ENCODE data around the gene FILIP1L. TPM values are rescaled to one million over a fixed set of nuclear protein-coding genes. Genes with fewer than 3 reads are reported as not detected.

The FILIP1L gene
- total RNA-seq, 1 donor from 2014 or later: 0.15 TPM

DNA sequence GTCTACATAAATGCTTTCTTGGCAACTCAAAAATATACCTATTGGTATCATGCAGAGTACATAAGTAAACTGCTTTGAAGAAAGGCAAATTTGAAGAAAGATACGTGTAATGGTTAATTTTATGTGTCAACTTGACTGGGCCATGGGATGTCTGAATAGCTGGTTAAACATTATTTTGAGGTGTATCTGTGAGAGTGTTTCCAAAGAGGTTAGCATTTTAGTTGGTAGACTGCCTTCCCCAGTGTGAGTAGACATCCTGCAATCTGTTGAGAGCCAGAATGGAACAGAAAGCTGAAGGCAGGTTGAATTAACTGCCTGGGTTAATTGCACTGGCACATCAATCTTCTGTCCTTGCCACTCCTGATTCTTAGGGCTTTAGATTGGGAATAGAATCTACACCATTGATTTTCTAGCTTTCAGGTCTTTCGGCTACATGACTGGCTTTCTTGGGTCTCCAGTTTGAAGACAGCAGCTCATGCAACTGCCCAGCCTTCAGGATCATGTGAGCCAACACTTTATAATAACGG, 198.3 kb downstream of the FILIP1L start:
- Mint-ChIP-seq H3K4me3 (no peak overlapping the region), H3K4me1 (peaks cover 9% of the 10 kb centered on the region), H3K9me3 (no peaks in the 10 kb centered on the region), H3K36me3 (no peaks in the 10 kb centered on the region), H3K27ac (no peak overlapping the region), H3K27me3 (ENCODE audit: insufficient read depth, low read depth) (no peaks in the 10 kb centered on the region)
- no peak overlapping the region for H3K4me2 ChIP-seq
- no peaks in the 10 kb centered on the region for H3F3A ChIP-seq (ENCODE audit: low read depth)
- peaks cover 11% of the 10 kb centered on the region for H4K20me1 ChIP-seq (ENCODE audit: low read depth)
- H3K27me3 ChIP-seq: no peaks in the 10 kb centered on the region
- no peak overlapping the region for H3K9ac ChIP-seq
- no peak overlapping the region for H3K4me3 ChIP-seq
- TF ChIP-seq EZH2phosphoT487 (IDR thresholded peaks at IDR 0.05): no peak
- TF ChIP-seq EZH2 (IDR thresholded peaks at IDR 0.05): no peak
- TF ChIP-seq, protein P1, sequence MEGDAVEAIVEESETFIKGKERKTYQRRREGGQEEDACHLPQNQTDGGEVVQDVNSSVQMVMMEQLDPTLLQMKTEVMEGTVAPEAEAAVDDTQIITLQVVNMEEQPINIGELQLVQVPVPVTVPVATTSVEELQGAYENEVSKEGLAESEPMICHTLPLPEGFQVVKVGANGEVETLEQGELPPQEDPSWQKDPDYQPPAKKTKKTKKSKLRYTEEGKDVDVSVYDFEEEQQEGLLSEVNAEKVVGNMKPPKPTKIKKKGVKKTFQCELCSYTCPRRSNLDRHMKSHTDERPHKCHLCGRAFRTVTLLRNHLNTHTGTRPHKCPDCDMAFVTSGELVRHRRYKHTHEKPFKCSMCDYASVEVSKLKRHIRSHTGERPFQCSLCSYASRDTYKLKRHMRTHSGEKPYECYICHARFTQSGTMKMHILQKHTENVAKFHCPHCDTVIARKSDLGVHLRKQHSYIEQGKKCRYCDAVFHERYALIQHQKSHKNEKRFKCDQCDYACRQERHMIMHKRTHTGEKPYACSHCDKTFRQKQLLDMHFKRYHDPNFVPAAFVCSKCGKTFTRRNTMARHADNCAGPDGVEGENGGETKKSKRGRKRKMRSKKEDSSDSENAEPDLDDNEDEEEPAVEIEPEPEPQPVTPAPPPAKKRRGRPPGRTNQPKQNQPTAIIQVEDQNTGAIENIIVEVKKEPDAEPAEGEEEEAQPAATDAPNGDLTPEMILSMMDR (IDR thresholded peaks at IDR 0.05): no peak
- peaks cover 27% of the 10 kb centered on the region for H3K4me1 ChIP-seq
- no peak overlapping the region for H2AFZ ChIP-seq (replicated peaks)
- no peaks in the 10 kb centered on the region for H3K36me3 ChIP-seq
- H3K9me3 ChIP-seq (ENCODE audit: low read depth): no peaks in the 10 kb centered on the region
- H3K79me2 ChIP-seq (ENCODE audit: low read depth): no peaks in the 10 kb centered on the region
- DNase-seq (ENCODE audit: low spot score): no peak
- no peak overlapping the region for H3K27ac ChIP-seq

DNA sequence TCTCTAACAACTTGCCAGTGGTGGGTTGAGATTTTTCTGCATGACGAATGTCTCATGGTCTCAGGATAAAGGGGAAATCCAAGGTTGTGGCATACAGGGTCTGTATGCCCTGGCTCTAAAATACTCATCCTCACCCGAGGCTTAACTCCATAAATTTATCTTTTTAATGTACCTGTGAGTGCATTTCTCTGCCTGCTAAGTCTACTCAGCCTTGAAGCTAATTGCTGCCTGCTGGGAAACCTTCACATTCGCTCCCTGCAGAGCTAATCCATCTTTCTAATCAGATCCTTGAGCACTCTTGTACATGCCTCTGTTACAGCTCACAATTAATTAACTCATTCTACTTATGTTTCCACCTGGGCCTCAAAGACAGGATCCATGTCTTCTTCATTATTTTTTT, 202.9 kb downstream of the FILIP1L start:
- H3K4me3 ChIP-seq: no peak overlapping the region
- peaks cover 11% of the 10 kb centered on the region for H3K4me1 Mint-ChIP-seq
- peak; percentile 34 for DNase-seq (ENCODE audit: low spot score)
- no peak for TF ChIP-seq EZH2 (IDR thresholded peaks at IDR 0.05)
- peaks cover 16% of the 10 kb centered on the region for H3K4me1 ChIP-seq
- no peaks in the 10 kb centered on the region for H3K36me3 Mint-ChIP-seq
- H3K27me3 ChIP-seq: no peaks in the 10 kb centered on the region
- H3K36me3 ChIP-seq: no peaks in the 10 kb centered on the region
- H3K27ac Mint-ChIP-seq: no peak overlapping the region
- no peaks in the 10 kb centered on the region for H3K27me3 Mint-ChIP-seq (ENCODE audit: insufficient read depth, low read depth)
- no peaks in the 10 kb centered on the region for H3F3A ChIP-seq (ENCODE audit: low read depth)
- H2AFZ ChIP-seq (replicated peaks): no peak overlapping the region
- peak overlapping the region; percentile 9 for H3K4me2 ChIP-seq
- no peaks in the 10 kb centered on the region for H3K9me3 Mint-ChIP-seq
- no peaks in the 10 kb centered on the region for H3K9me3 ChIP-seq (ENCODE audit: low read depth)
- no peak overlapping the region for H3K4me3 Mint-ChIP-seq
- H3K79me2 ChIP-seq (ENCODE audit: low read depth): no peaks in the 10 kb centered on the region
- H3K9ac ChIP-seq: no peak overlapping the region
- H3K27ac ChIP-seq: no peak overlapping the region
- peaks cover 12% of the 10 kb centered on the region for H4K20me1 ChIP-seq (ENCODE audit: low read depth)

DNA sequence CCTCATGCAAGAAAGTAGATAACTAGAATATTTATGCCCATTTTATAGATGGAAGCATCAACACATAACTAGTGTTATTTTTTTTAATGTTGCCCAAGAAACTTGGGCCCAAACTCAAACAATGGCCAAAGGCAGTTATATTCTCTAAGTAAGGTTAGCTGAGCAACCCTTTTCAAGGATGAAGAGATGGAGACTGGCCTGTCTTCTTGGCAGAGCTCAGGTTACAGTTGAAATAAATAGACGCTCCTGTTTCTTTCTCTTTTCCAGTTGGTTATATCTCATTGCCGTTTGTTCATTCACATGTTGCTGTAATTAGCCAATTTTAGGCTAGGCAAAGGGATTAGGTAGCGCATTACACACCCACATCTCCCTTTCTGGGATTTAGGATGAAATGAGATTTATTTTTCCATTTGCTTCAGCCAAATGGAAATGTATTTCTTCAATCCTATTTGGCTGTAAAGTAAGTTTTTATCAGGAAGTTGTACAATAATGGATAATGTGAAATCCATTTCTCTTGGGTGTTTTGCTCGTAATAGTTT, 203.5 kb downstream of the FILIP1L start:
- Mint-ChIP-seq H3K9me3 (no peaks in the 10 kb centered on the region), H3K27me3 (ENCODE audit: insufficient read depth, low read depth) (no peaks in the 10 kb centered on the region), H3K27ac (no peak overlapping the region), H3K4me1 (peaks cover 11% of the 10 kb centered on the region), H3K36me3 (no peaks in the 10 kb centered on the region), H3K4me3 (no peak overlapping the region)
- no peak overlapping the region for H3K4me3 ChIP-seq
- TF ChIP-seq EZH2phosphoT487 (IDR thresholded peaks at IDR 0.05) (no peak), EZH2 (IDR thresholded peaks at IDR 0.05) (no peak)
- TF ChIP-seq, protein P1 (IDR thresholded peaks at IDR 0.05): no peak
- H3K79me2 ChIP-seq (ENCODE audit: low read depth): no peaks in the 10 kb centered on the region
- no peak overlapping the region for H3K9ac ChIP-seq
- H3K4me1 ChIP-seq: peaks cover 16% of the 10 kb centered on the region
- DNase-seq (ENCODE audit: low spot score): no peak
- H2AFZ ChIP-seq (replicated peaks): no peak overlapping the region
- no peak overlapping the region for H3K27ac ChIP-seq
- peak overlapping the region; percentile 9 for H3K4me2 ChIP-seq
- H3K9me3 ChIP-seq (ENCODE audit: low read depth): no peaks in the 10 kb centered on the region
- peaks cover 12% of the 10 kb centered on the region for H4K20me1 ChIP-seq (ENCODE audit: low read depth)
- H3F3A ChIP-seq (ENCODE audit: low read depth): no peaks in the 10 kb centered on the region
- H3K36me3 ChIP-seq: no peaks in the 10 kb centered on the region
- no peaks in the 10 kb centered on the region for H3K27me3 ChIP-seq

DNA sequence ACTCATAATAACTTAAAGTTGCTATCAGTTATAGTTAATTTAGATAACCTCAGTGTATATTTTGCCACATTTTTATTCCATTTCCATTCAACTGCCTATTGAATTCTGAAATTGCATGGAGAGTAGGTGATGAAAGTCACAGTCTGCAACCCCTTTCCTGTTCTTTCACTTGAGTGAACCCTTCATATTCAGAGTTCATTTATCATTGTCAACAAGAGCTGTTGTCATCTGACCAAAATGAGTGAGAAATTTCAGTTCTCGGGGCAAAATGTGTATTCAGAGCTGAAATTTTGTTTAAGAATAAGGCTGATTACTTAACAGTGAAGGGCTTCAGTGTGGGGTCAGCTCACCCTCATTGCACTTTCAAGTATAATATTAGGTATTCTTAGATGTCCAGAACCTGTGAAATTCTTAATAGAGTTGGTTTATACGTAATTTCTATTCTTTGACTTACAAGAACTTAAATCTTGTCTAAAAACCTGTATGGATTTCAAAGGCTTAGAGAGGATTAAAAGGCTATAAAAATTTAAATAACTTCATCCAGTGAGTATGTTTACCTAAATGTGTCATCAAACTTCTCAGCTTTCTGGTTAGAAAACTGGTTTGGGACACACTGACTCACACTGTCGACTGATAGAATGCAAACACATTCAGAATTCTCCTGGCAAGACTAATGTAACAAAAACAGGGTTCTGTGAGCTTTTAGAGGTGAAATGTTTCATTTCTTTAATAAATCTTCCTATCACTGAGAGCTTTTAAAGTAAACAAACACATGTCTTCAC, 204.4 kb downstream of the FILIP1L start:
- TF ChIP-seq EZH2phosphoT487 (IDR thresholded peaks at IDR 0.05): no peak
- TF ChIP-seq EZH2 (IDR thresholded peaks at IDR 0.05): no peak
- TF ChIP-seq, protein P1 (IDR thresholded peaks at IDR 0.05): no peak
- Mint-ChIP-seq H3K9me3 (no peaks in the 10 kb centered on the region), H3K27me3 (ENCODE audit: insufficient read depth, low read depth) (no peaks in the 10 kb centered on the region), H3K27ac (no peak overlapping the region), H3K4me1 (peaks cover 11% of the 10 kb centered on the region), H3K4me3 (no peak overlapping the region), H3K36me3 (no peaks in the 10 kb centered on the region)
- Histone ChIP-seq H3F3A (ENCODE audit: low read depth) (no peaks in the 10 kb centered on the region), H4K20me1 (ENCODE audit: low read depth) (peaks cover 12% of the 10 kb centered on the region), H3K36me3 (no peaks in the 10 kb centered on the region), H3K4me3 (no peak overlapping the region), H3K27ac (no peak overlapping the region), H3K9ac (no peak overlapping the region), H3K4me2 (no peak overlapping the region), H3K9me3 (ENCODE audit: low read depth) (no peaks in the 10 kb centered on the region), H3K27me3 (no peaks in the 10 kb centered on the region), H3K79me2 (ENCODE audit: low read depth) (no peaks in the 10 kb centered on the region), H2AFZ (replicated peaks) (no peak overlapping the region), H3K4me1 (peaks cover 16% of the 10 kb centered on the region)
- DNase-seq (ENCODE audit: low spot score): no peak
